Brain microvascular endothelial cell (primary cell): ENCODE data around the gene RBM27.
"Not testable (repeated sequence)": the region's sequence is repeated elsewhere in the genome, so short reads cannot be mapped to it uniquely, and the experiment has no call there.

Experiments
- DNase-seq: peaks from one replicate; pipeline ENCODE4 v3.0.0-alpha.2; 2020
- H3K27ac ChIP-seq: fragments of 250-450 bp; sonication (Bioruptor Pico); 2 replicates; pipeline ENCODE4 v1.5.1; 2020; ENCODE audit warnings: mild to moderate bottlenecking, moderate library complexity
- H3K27me3 ChIP-seq: fragments of 250-450 bp; sonication (Bioruptor Pico); replicated peaks from 2 replicates; pipeline ENCODE4 v1.5.1; 2020; ENCODE audit warnings: mild to moderate bottlenecking
- H3K36me3 ChIP-seq: fragments of 250-450 bp; sonication (Bioruptor Pico); replicated peaks from 2 replicates; pipeline ENCODE4 v1.5.1; 2020; ENCODE audit warnings: mild to moderate bottlenecking
- H3K4me3 ChIP-seq: 2 replicates; pipeline ENCODE4 v1.5.1; 2011; ENCODE audit warnings: low read depth, mild to moderate bottlenecking, control low read depth, low read length, moderate library complexity
- CTCF ChIP-seq: IDR thresholded peaks from 2 replicates; pipeline ENCODE4 v1.5.1; 2011; ENCODE audit warnings: low read depth, mild to moderate bottlenecking, moderate library complexity, low read length, control low read depth, inconsistent platforms; ENCODE audit errors: missing control alignments
- in situ Hi-C: cut with HindIII; loops from 2 replicates; pipeline ENCODE4 v1.10.0; 2017; ENCODE audit warnings: low sequenced_read_pairs, low pct_ligation_motif_present

Gene RBM27

DNA sequence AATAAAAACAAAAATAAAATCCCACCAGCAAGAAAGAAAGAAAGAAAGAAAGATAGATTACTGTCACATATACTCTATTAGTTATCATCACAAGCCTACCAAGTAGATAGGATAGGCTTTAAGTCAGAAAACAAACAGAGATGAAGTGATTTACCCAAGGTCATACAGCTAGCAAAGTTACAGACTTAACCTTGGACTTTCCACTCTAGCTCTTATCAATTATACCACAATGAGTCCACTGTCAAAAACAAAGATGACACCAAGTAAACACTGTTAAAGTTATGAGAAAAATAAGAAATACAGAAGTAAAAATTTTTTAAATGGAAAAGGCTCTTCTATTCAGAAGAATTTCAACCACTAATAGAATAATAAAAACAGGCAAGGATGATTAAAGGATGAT lies 34.3 kb upstream of the RBM27 start:
- Histone ChIP-seq H3K36me3 (peaks cover 39% of the 10 kb centered on the region), H3K4me3 (no peak overlapping the region), H3K27ac (no peak overlapping the region), H3K27me3 (no peaks in the 10 kb centered on the region)
- TF ChIP-seq CTCF = no peak
- in situ Hi-C loops = no loop called here
- DNase-seq = no peak

GRCh38 chr5:146173049-146173448 lies 30.4 kb upstream of the RBM27 start:
- H3K4me3 ChIP-seq, DNase-seq, H3K27me3 ChIP-seq, H3K27ac ChIP-seq, in situ Hi-C loops: not testable (repeated sequence)
- peaks cover 41% of the 10 kb centered on the region for H3K36me3 ChIP-seq

DNA sequence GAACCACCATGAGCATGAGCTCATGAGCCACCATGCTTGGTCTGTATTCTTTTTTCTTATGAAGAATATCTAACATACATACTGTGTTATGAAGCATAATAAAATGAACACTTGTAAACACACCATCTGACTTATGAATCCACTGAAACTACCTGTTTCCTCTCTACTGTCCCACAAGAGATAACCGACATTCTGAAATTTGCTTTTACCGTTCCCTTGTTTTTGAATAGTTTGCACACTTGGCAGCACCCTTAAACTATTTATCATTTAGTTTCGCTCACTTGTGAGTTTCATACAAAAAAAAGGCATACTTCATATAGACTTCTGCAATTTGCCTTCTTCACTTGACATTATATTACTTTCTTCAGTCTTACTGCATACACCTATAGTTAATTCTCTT lies 29.8 kb upstream of the RBM27 start:
- H3K27ac ChIP-seq = no peak overlapping the region
- H3K36me3 ChIP-seq = peaks cover 38% of the 10 kb centered on the region
- no peaks in the 10 kb centered on the region for H3K27me3 ChIP-seq
- in situ Hi-C loops = no loop called here
- no peak for TF ChIP-seq CTCF
- no peak for DNase-seq
- no peak overlapping the region for H3K4me3 ChIP-seq

DNA sequence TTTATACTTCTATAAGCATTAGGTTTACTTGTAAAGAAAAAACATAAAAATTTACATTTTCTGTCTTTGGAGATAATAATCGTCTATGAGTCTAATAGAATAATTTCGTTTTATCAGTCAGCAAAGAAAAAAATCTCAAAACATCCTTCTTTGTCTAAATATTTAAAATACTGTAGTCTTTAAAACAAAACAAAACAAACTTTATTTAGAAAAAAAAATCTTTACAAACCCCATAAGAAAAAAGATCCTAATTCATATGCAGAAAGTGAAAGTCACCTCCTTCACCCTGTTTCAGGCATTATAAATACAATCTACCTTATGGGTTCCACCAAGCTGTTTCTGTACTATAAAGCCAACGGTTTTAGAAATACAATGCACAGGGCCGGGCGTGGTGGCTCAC lies 26.6 kb upstream of the RBM27 start:
- in situ Hi-C loops = no loop called here
- no peak overlapping the region for H3K27ac ChIP-seq
- no peak for DNase-seq
- peaks cover 32% of the 10 kb centered on the region for H3K36me3 ChIP-seq
- no peaks in the 10 kb centered on the region for H3K27me3 ChIP-seq
- H3K4me3 ChIP-seq = no peak overlapping the region
- TF ChIP-seq CTCF = no peak

GRCh38 chr5:146179696-146180095 lies 23.7 kb upstream of the RBM27 start:
- no peaks in the 10 kb centered on the region for H3K27me3 ChIP-seq
- no peak overlapping the region for H3K4me3 ChIP-seq
- no peak for TF ChIP-seq CTCF
- no peak for DNase-seq
- in situ Hi-C loops = no loop called here
- peaks cover 24% of the 10 kb centered on the region for H3K36me3 ChIP-seq
- H3K27ac ChIP-seq = no peak overlapping the region

DNA sequence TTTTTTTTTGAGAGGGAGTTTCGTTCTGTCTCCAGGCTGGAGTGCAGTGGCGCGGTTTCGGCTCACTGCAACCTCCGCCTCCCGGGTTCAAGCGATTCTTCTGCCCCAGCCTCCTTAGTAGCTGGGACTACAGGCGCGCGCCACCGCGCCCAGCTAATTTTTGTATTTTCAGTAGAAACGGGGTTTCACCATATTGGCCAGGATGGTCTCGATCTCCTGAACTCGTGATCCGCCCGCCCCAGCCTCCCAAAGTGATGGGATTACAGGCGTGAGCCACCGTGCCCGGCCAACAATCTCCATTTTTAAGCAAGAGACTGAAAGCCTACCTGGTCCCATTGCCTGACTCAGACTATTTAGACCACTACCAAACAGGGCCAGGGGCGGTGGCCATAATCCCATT lies 20.0 kb upstream of the RBM27 start:
- in situ Hi-C loops = not testable (repeated sequence)

GRCh38 chr5:146185161-146185560 lies 18.2 kb upstream of the RBM27 start:
- Histone ChIP-seq H3K4me3 (no peak overlapping the region), H3K27me3 (no peaks in the 10 kb centered on the region), H3K27ac (no peak overlapping the region), H3K36me3 (no peaks in the 10 kb centered on the region)
- in situ Hi-C loops = no loop called here
- no peak for TF ChIP-seq CTCF
- DNase-seq = no peak

More for the DNA sequence above, 20.0 kb upstream of the RBM27 start:
- Histone ChIP-seq H3K36me3 (peaks cover 10% of the 10 kb centered on the region), H3K4me3 (peak overlapping the region; percentile 75)
- not testable (repeated sequence) for H3K27ac ChIP-seq, H3K27me3 ChIP-seq, DNase-seq
